Tibial nerve (tissue), 3 donors: ENCODE measurements around the gene SP1.

Experiments used
- POLR2A ChIP-seq, 2 donors: fragments of 450-650 bp; IDR thresholded peaks; one replicate each; pipeline ENCODE4 v1.6.1; 2017; ENCODE audit warnings: antibody characterized with exemption in 2 of 2, mild to moderate bottlenecking in 2 of 2, moderate library complexity in 2 of 2
- TF ChIP-seq, protein P1 (sequence below), 5 experiments: fragments of 200-600 bp in 3 of 5; fragments of 450-650 bp in 2 of 5; sonication (generic) in 3 of 5; IDR thresholded peaks; one replicate each; pipeline ENCODE4 v1.5.1; 2016 to 2019; ENCODE audit warnings: antibody characterized with exemption in 5 of 5, mild to moderate bottlenecking in 3 of 5, moderate library complexity in 2 of 5

DNA sequence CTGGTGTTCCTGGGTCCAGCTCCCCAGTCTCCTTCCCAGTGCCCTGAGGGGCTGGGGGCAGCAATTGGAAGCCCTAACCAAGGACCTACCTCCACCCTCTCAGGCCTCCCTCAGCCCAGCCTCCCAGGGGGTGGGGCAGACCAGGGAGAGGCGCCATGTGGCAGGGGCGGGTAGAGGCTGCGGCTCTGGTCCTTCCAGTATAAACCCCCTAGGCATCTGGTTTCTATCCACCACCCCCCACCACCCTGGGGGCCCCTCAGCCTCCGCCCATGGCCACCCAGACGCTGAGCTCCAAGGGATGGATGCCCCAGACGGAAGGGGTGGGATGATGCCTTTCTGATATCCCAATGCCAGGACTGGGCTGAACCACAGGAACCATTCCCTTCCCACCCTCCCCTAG, 41.1 kb upstream of the SP1 start:
- no peak for TF ChIP-seq POLR2A (IDR thresholded peaks at IDR 0.05)
- TF ChIP-seq, protein P1, sequence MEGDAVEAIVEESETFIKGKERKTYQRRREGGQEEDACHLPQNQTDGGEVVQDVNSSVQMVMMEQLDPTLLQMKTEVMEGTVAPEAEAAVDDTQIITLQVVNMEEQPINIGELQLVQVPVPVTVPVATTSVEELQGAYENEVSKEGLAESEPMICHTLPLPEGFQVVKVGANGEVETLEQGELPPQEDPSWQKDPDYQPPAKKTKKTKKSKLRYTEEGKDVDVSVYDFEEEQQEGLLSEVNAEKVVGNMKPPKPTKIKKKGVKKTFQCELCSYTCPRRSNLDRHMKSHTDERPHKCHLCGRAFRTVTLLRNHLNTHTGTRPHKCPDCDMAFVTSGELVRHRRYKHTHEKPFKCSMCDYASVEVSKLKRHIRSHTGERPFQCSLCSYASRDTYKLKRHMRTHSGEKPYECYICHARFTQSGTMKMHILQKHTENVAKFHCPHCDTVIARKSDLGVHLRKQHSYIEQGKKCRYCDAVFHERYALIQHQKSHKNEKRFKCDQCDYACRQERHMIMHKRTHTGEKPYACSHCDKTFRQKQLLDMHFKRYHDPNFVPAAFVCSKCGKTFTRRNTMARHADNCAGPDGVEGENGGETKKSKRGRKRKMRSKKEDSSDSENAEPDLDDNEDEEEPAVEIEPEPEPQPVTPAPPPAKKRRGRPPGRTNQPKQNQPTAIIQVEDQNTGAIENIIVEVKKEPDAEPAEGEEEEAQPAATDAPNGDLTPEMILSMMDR (IDR thresholded peaks at IDR 0.05), result no peak
